PC-9 (cell line): ENCODE results near the gene SELENBP1. TPM values are rescaled to one million over a fixed set of nuclear protein-coding genes. Genes with fewer than 3 reads are reported as not detected.
"Not testable (repeated sequence)": the region's sequence is repeated elsewhere in the genome, so short reads cannot be mapped to it uniquely, and the experiment has no call there.

Experiments used
- BruUV-seq: library from RNA; stranded (reverse); fragments of 400-500 nt; replicated peaks from 2 replicates; lab custom pipeline; 2021; lab: Mats Ljungman, UMichigan
- CTCF ChIA-PET: fragments of 300-600 bp; sonication (Branson Sonifier 250); formaldehyde crosslinking; loops from one replicate; lab custom pipeline; 2022; ENCODE audit warnings: antibody characterized with exemption; lab: Charles Lee
- POLR2A ChIA-PET: fragments of 300-600 bp; sonication (Branson Sonifier 250); formaldehyde crosslinking; loops from one replicate; lab custom pipeline; 2022; ENCODE audit warnings: antibody characterized with exemption; ENCODE audit not compliant: unreplicated experiment; lab: Charles Lee
- DNase-seq, 2 experiments: peaks; one replicate each; pipeline versions ENCODE4 v3.0.0 to v3.0.0-alpha.2; 2015 to 2022; ENCODE audit warnings: mixed read lengths in 1 of 2
- H2AFZ ChIP-seq: fragments of 200-600 bp; sonication (generic); 2 replicates; pipeline ENCODE4 v1.8.1; 2017; ENCODE audit warnings: antibody characterized with exemption
- H3F3A ChIP-seq: fragments of 200-600 bp; sonication (generic); 2 replicates; pipeline ENCODE4 v1.8.1; 2017; ENCODE audit warnings: antibody characterized with exemption, mild to moderate bottlenecking, low read depth; ENCODE audit not compliant: insufficient read depth
- H3K27ac ChIP-seq: fragments of 200-600 bp; sonication (generic); 2 replicates; pipeline ENCODE4 v1.6.1; 2016; ENCODE audit warnings: mixed run types
- H3K27me3 ChIP-seq: fragments of 200-600 bp; sonication (generic); 2 replicates; pipeline ENCODE4 v1.6.1; 2016; ENCODE audit warnings: low read depth, mixed run types; ENCODE audit not compliant: insufficient read depth
- H3K36me3 ChIP-seq: fragments of 200-600 bp; sonication (generic); 2 replicates; pipeline ENCODE4 v1.6.1; 2016; ENCODE audit warnings: low read depth, mixed run types
- H3K4me1 ChIP-seq: fragments of 200-600 bp; sonication (generic); replicated peaks from 2 replicates; pipeline ENCODE4 v1.6.1; 2016; ENCODE audit warnings: mixed run types; ENCODE audit not compliant: insufficient read depth
- H3K4me2 ChIP-seq: fragments of 200-600 bp; sonication (generic); 2 replicates; pipeline ENCODE4 v1.6.1; 2017; ENCODE audit warnings: mixed run types
- H3K4me3 ChIP-seq: fragments of 200-600 bp; sonication (generic); 2 replicates; pipeline ENCODE4 v1.6.1; 2016; ENCODE audit warnings: mixed run types
- H3K79me2 ChIP-seq: fragments of 200-600 bp; sonication (generic); 2 replicates; pipeline ENCODE4 v1.6.1; 2017; ENCODE audit warnings: low read depth, mixed run types
- H3K9me2 ChIP-seq: fragments of 200-600 bp; sonication (generic); 2 replicates; pipeline ENCODE4 v1.8.1; 2017; ENCODE audit warnings: mild to moderate bottlenecking; ENCODE audit not compliant: insufficient read depth
- H3K9me3 ChIP-seq: fragments of 200-600 bp; sonication (generic); 2 replicates; pipeline ENCODE4 v1.8.1; 2016; ENCODE audit warnings: low read depth; ENCODE audit not compliant: insufficient read depth
- H4K20me1 ChIP-seq: fragments of 200-600 bp; sonication (generic); 2 replicates; pipeline ENCODE4 v1.8.1; 2017; ENCODE audit not compliant: insufficient read depth
- CTCF ChIP-seq: fragments of 200-600 bp; sonication (generic); conservative IDR thresholded peaks from 2 replicates; pipeline ENCODE4 v1.6.1; 2017; ENCODE audit warnings: mixed run types, antibody characterized with exemption, mild to moderate bottlenecking, moderate library complexity
- EZH2 ChIP-seq: fragments of 200-600 bp; sonication (generic); IDR thresholded peaks from 2 replicates; pipeline ENCODE4 v1.8.0; 2017; ENCODE audit warnings: antibody characterized with exemption, low read depth
- intact Hi-C: fragments of 100-400 bp; cut with micrococcal nuclease; formaldehyde crosslinking; loops from one replicate; pipeline ENCODE4 v1.10.0; 2022; ENCODE audit not compliant: unreplicated experiment
- total RNA-seq: library from RNA; stranded (reverse); gene quantifications from 2 replicates; pipeline ENCODE4 v1.2.3, GENCODE V29; 2021

SELENBP1 gene
- total RNA-seq, 1 experiment from 2014 or later = 11.3 TPM

- no peaks in the 10 kb centered on the region for H3F3A ChIP-seq
- H3K9me2 ChIP-seq = no peaks in the 10 kb centered on the region
- H3K4me3 ChIP-seq = no peak overlapping the region
- ChIA-PET POLR2A (no interaction called here), CTCF (no interaction called here)
- no peak for DNase-seq
- no peak overlapping the region for H3K27ac ChIP-seq
- H3K27me3 ChIP-seq = no peaks in the 10 kb centered on the region
- TF ChIP-seq EZH2 (no peak), CTCF (no peak)
- no peaks in the 10 kb centered on the region for H3K36me3 ChIP-seq
- H3K9me3 ChIP-seq = peaks cover 8% of the 10 kb centered on the region
- no peaks in the 10 kb centered on the region for H3K4me1 ChIP-seq
- H2AFZ ChIP-seq = no peak overlapping the region
- H3K4me2 ChIP-seq = no peak overlapping the region
- H4K20me1 ChIP-seq = no peaks in the 10 kb centered on the region
- no peaks in the 10 kb centered on the region for H3K79me2 ChIP-seq
- intact Hi-C loops = no loop called here
- no TSS peak for BruUV-seq
Measured at GRCh38 chr1:151361883-151362282, 10.6 kb downstream of the SELENBP1 start.

GRCh38 chr1:151356696-151357095 is 15.8 kb downstream of the SELENBP1 start:
- Histone ChIP-seq H4K20me1 (no peaks in the 10 kb centered on the region), H3K4me2 (no peak overlapping the region), H3K27ac (no peak overlapping the region), H3K79me2 (no peaks in the 10 kb centered on the region), H3K27me3 (no peaks in the 10 kb centered on the region), H3K9me3 (no peaks in the 10 kb centered on the region), H3F3A (no peaks in the 10 kb centered on the region), H3K9me2 (no peaks in the 10 kb centered on the region), H3K4me1 (no peaks in the 10 kb centered on the region), H3K4me3 (no peak overlapping the region), H2AFZ (no peak overlapping the region), H3K36me3 (no peaks in the 10 kb centered on the region)
- no peak for TF ChIP-seq EZH2
- no peak for TF ChIP-seq CTCF
- DNase-seq = no peak
- intact Hi-C loops = no loop called here
- no TSS peak for BruUV-seq
- ChIA-PET POLR2A (interaction anchor here (0.6 kb wide), 3 partner anchors 25 to 483 kb away, joined by 3 to 6 read pairs (median 5); partner anchors contain the start of gene C2CD4D), CTCF (interaction anchor here (1.0 kb wide), 1 partner anchor 25 kb away, joined by 3 read pairs; no protein-coding TSS in a partner anchor)

GRCh38 chr1:151352021-151352718 is 20.3 kb downstream of the SELENBP1 start:
- H3K9me3 ChIP-seq = no peaks in the 10 kb centered on the region; the same call in 1 of the 2 replicates
- H4K20me1 ChIP-seq = no peaks in the 10 kb centered on the region
- TF ChIP-seq EZH2 (no peak), CTCF (no peak)
- H3K4me2 ChIP-seq = no peak overlapping the region
- no peaks in the 10 kb centered on the region for H3K79me2 ChIP-seq
- no TSS peak for BruUV-seq
- H3K4me3 ChIP-seq = no peak overlapping the region
- DNase-seq = peak in 1 of 2 experiments; percentile 38
- ChIA-PET CTCF (interaction anchor here (0.6 kb wide), 2 partner anchors 11 to 253 kb away, joined by 3 to 4 read pairs; no protein-coding TSS in a partner anchor), POLR2A (no interaction called here)
- intact Hi-C loops = no loop called here
- no peaks in the 10 kb centered on the region for H3F3A ChIP-seq
- no peak overlapping the region for H3K27ac ChIP-seq
- H2AFZ ChIP-seq = no peak overlapping the region
- H3K4me1 ChIP-seq = peaks cover 5% of the 10 kb centered on the region; the same call in 1 of the 2 replicates
- H3K9me2 ChIP-seq = no peaks in the 10 kb centered on the region
- H3K36me3 ChIP-seq = no peaks in the 10 kb centered on the region
- H3K27me3 ChIP-seq = no peaks in the 10 kb centered on the region

GRCh38 chr1:151350323-151350722 is 22.2 kb downstream of the SELENBP1 start:
- BruUV-seq, intact Hi-C loops, H2AFZ ChIP-seq, H4K20me1 ChIP-seq, H3F3A ChIP-seq, DNase-seq, H3K9me2 ChIP-seq, H3K9me3 ChIP-seq, H3K4me2 ChIP-seq, H3K36me3 ChIP-seq, H3K79me2 ChIP-seq, H3K27ac ChIP-seq, H3K4me3 ChIP-seq, H3K27me3 ChIP-seq: not testable (repeated sequence)
- ChIA-PET CTCF (interaction anchor here (0.7 kb wide), 1 partner anchor 29 kb away, joined by 5 read pairs; no protein-coding TSS in a partner anchor), POLR2A (interaction anchor here (0.5 kb wide), 1 partner anchor 447 kb away, joined by 3 read pairs; no protein-coding TSS in a partner anchor)
- peaks cover 11% of the 10 kb centered on the region for H3K4me1 ChIP-seq
